ENCODE measurements around the gene RUSF1. TPM values are rescaled to one million over a fixed set of nuclear protein-coding genes. Genes with fewer than 3 reads are reported as not detected.

The RUSF1 gene
- 47.0 and 55.0 TPM in 2 replicates for total RNA-seq

DNA sequence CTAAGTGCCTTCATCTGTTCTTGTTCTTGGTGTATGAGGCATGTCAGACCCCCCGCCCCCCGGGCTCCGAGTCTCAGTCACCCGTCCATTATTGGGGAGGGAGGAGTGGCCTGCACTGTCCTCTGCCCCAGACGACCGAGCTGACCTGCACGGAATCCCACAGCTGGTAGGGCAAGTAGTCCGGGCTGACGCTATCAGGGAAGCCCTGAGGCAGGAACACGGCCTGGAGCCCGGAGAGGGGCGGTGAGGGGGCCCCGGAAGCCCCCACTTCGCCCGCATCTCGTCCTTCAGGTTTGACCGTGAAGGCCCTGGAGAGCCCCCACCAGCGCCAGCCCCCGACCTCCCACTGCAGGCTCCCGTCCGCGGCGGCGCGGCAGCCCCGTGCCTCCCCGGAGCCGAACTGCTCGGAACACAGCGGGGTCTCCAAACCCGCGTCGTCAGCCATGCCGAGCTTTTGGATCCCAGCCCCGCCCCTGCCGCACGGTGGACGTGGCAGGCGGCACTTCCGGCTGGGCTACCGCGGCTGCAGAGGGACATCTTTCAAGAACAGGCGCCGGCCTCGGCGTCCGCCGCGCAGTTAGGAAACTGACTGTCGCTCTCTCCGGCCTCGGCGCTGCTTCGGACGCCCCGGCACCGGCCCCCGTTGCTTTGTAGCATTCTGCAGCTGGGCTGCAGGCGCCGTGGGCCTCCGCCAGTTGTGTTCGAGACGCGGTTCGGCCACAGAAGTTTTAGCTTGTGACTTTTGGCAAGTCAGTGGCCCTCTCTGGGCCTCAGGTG is at the start of gene RUSF1:
Gene RUSF1 (minus strand): TSS at position 463 of the 777 bp plus-strand sequence. CDS start 18 bp downstream, at position 445.

GRCh38 chr16:31527734-31528274 is 19.6 kb upstream of the RUSF1 start, which contains the start of gene AHSP:
AHSP (plus strand) TSS chr16:31527900; CDS start chr16:31528140, 240 bp downstream.

DNA sequence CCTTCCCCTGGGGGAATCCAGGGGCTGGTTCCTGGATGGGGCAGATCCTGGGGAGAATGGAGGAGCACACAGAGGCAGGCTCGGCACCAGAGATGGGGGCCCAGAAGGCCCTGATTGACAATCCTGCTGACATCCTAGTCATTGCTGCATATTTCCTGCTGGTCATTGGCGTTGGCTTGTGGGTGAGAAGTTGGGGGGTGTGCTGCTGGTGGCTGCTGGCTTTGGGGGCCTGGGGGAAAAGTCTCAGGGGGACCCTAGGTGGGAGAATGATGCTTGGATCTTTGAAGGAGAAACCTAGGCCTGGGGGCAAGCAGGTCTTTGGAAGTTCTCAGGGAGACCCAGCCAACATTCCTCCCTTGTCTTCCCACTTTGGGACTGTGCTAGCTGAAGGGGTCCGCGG is 25.1 kb downstream of the RUSF1 start, which contains the start of gene SLC5A2:
Gene SLC5A2 (plus strand): TSS at position 43 of the 400 bp plus-strand sequence. CDS start 14 bp downstream, at position 57.

GRCh38 chr16:31471875-31472708 is 36.1 kb downstream of the RUSF1 start, which contains the start of gene TGFB1I1:
TGFB1I1 (plus strand) TSS chr16:31472152; CDS start chr16:31472189, 37 bp downstream.

GRCh38 chr16:31458844-31459686 is 49.1 kb downstream of the RUSF1 start, which contains the start of gene ARMC5:
ARMC5 (plus strand) TSS chr16:31459501; CDS start chr16:31459525, 24 bp downstream.

Other genes with a start within 250 kb of the RUSF1 start
- gene ITGAM, start 248.4 kb downstream of the RUSF1 start, total RNA-seq: under 0.01 TPM in 1 of 2 replicates, not detected in the other
- gene ITGAX, start 153.2 kb downstream of the RUSF1 start, total RNA-seq: under 0.01 and 0.28 TPM in 2 replicates
- gene ITGAD, start 115.1 kb downstream of the RUSF1 start, total RNA-seq: not detected in 2 replicates
- gene COX6A2, start 80.0 kb downstream of the RUSF1 start, total RNA-seq: not detected in 2 replicates
- gene ZNF843, start 65.6 kb downstream of the RUSF1 start, total RNA-seq: 0.38 and 0.56 TPM in 2 replicates
- gene ARMC5, start 48.9 kb downstream of the RUSF1 start, total RNA-seq: 5.1 and 8.4 TPM in 2 replicates
- gene TGFB1I1, start 36.2 kb downstream of the RUSF1 start, total RNA-seq: 21.4 and 28.8 TPM in 2 replicates
- under 0.01 and 0.19 TPM in 2 replicates for gene SLC5A2, start 25.3 kb downstream of the RUSF1 start, total RNA-seq
- gene AHSP, start 19.5 kb upstream of the RUSF1 start, total RNA-seq: not detected in 2 replicates